Vagina (tissue), 2 donors: Measurements from ENCODE around the gene CTNND2. TPM values are rescaled to one million over a fixed set of nuclear protein-coding genes. Genes with fewer than 3 reads are reported as not detected.

Experiments used
- DNase-seq, 2 donors: peaks; one replicate each; pipeline ENCODE4 v3.0.0-alpha.2; 2017; ENCODE audit errors: extremely low spot score in 2 of 2
- H3K27ac ChIP-seq: fragments of 200-600 bp; sonication (generic); one replicate; pipeline ENCODE4 v1.5.1; 2019
- H3K27me3 ChIP-seq: fragments of 200-600 bp; sonication (generic); one replicate; pipeline ENCODE4 v1.5.1; 2019
- H3K36me3 ChIP-seq, 2 donors: fragments of 200-600 bp; sonication (generic); one replicate each; pipeline ENCODE4 v1.5.1; 2017 to 2019
- H3K4me1 ChIP-seq: fragments of 200-600 bp; sonication (generic); one replicate; pipeline ENCODE4 v1.5.1; 2019
- H3K4me3 ChIP-seq, 2 donors: fragments of 200-600 bp; sonication (generic); 1 replicate in 1 of 2; 2 replicates in 1 of 2; pipeline ENCODE4 v1.5.1; 2016 to 2019
- H3K9me3 ChIP-seq: fragments of 200-600 bp; sonication (generic); one replicate; pipeline ENCODE4 v1.5.1; 2019
- POLR2A ChIP-seq, 2 donors: fragments of 450-650 bp; IDR thresholded peaks; one replicate each; pipeline ENCODE4 v1.6.1; 2017; ENCODE audit warnings: antibody characterized with exemption in 2 of 2, mild to moderate bottlenecking in 2 of 2, moderate library complexity in 2 of 2
- POLR2AphosphoS5 ChIP-seq, 2 donors: sonication (generic); formaldehyde crosslinking; IDR thresholded peaks; one replicate each; pipeline ENCODE4 v1.9.0; 2017; ENCODE audit warnings: antibody characterized with exemption in 2 of 2, mild to moderate bottlenecking in 2 of 2, low read depth in 1 of 2; ENCODE audit not compliant: insufficient read depth in 1 of 2
- intact Hi-C: fragments of 100-400 bp; cut with DNase I; formaldehyde crosslinking; loops from one replicate; pipeline ENCODE4 v1.15.1; 2023
- total RNA-seq: library from RNA; depleted of rRNA; stranded (reverse); fragments of >200 nt; gene quantifications from one replicate; pipeline ENCODE4 v1.2.3, GENCODE V29; 2016
- TF ChIP-seq, protein P1 (sequence below), 3 experiments: fragments of 450-650 bp in 2 of 3; fragments of 200-600 bp in 1 of 3; sonication (generic) in 1 of 3; IDR thresholded peaks; one replicate each; pipeline ENCODE4 v1.5.1; 2017 to 2019; ENCODE audit warnings: antibody characterized with exemption in 3 of 3, mild to moderate bottlenecking in 2 of 3, moderate library complexity in 2 of 3

The CTNND2 gene
- total RNA-seq, 1 donor from 2014 or later, result 1.7 TPM

DNA sequence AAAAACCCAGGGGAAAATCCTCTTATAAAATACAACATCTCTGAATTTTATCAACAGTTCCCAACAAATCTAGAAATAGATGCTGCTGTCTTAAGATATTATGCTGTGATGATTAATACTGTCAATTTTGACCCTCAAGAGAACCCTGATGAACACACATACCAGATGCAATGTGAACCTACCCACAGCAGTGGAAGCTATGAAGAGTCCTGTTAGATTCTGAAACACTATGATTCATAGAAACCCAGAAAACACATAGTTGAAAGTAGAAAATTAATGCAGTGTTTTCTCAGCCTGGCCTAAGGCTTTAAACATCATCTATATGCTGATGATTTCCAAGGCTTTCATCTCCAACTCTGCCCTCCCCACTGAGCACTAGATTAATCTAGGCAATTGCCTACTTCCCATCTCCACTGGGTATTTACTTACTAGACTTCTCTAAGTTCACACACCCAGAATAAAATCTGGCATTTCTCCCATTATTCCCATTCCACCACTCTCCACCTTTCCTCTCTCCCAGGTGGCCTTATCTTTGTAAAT lies 296.2 kb downstream of the CTNND2 start:
- intact Hi-C loops, result no loop called here
- H3K36me3 ChIP-seq, result no peaks in the 10 kb centered on the region
- no peak overlapping the region for H3K27ac ChIP-seq
- TF ChIP-seq, protein P1, sequence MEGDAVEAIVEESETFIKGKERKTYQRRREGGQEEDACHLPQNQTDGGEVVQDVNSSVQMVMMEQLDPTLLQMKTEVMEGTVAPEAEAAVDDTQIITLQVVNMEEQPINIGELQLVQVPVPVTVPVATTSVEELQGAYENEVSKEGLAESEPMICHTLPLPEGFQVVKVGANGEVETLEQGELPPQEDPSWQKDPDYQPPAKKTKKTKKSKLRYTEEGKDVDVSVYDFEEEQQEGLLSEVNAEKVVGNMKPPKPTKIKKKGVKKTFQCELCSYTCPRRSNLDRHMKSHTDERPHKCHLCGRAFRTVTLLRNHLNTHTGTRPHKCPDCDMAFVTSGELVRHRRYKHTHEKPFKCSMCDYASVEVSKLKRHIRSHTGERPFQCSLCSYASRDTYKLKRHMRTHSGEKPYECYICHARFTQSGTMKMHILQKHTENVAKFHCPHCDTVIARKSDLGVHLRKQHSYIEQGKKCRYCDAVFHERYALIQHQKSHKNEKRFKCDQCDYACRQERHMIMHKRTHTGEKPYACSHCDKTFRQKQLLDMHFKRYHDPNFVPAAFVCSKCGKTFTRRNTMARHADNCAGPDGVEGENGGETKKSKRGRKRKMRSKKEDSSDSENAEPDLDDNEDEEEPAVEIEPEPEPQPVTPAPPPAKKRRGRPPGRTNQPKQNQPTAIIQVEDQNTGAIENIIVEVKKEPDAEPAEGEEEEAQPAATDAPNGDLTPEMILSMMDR (IDR thresholded peaks at IDR 0.05), result no peak
- no peak for TF ChIP-seq POLR2AphosphoS5 (IDR thresholded peaks at IDR 0.05; ENCODE audit: insufficient read depth in 1 of 2, low read depth in 1 of 2)
- no peak for TF ChIP-seq POLR2A (IDR thresholded peaks at IDR 0.05)
- no peaks in the 10 kb centered on the region for H3K4me1 ChIP-seq
- no peaks in the 10 kb centered on the region for H3K27me3 ChIP-seq
- no peak for DNase-seq
- H3K9me3 ChIP-seq, result no peaks in the 10 kb centered on the region
- no peak overlapping the region for H3K4me3 ChIP-seq

DNA sequence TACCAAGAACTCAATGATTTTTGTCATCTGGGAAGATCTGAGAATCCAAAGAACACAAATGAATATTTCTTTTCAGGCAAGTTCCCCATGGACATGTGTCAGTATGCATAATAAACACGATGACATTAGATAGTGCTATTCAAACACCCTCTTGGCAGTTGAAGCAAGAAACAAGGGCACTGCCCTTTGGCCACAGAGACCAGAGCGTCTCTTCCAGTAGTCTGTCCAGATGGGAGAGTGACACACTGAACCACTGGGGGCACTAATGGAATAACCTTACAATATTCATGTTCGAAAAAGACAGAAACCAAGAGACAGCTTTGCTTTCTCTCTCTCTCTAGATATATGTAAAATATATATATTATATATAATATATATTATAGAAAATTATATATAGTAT lies 301.9 kb downstream of the CTNND2 start:
- TF ChIP-seq POLR2A (IDR thresholded peaks at IDR 0.05) (no peak), POLR2AphosphoS5 (IDR thresholded peaks at IDR 0.05; ENCODE audit: insufficient read depth in 1 of 2, low read depth in 1 of 2) (no peak)
- TF ChIP-seq, protein P1 (IDR thresholded peaks at IDR 0.05), result no peak
- Histone ChIP-seq H3K36me3 (no peaks in the 10 kb centered on the region), H3K9me3 (no peaks in the 10 kb centered on the region), H3K27ac (no peak overlapping the region), H3K4me1 (no peaks in the 10 kb centered on the region), H3K27me3 (no peaks in the 10 kb centered on the region), H3K4me3 (no peak overlapping the region)
- intact Hi-C loops, result no loop called here
- no peak for DNase-seq

DNA sequence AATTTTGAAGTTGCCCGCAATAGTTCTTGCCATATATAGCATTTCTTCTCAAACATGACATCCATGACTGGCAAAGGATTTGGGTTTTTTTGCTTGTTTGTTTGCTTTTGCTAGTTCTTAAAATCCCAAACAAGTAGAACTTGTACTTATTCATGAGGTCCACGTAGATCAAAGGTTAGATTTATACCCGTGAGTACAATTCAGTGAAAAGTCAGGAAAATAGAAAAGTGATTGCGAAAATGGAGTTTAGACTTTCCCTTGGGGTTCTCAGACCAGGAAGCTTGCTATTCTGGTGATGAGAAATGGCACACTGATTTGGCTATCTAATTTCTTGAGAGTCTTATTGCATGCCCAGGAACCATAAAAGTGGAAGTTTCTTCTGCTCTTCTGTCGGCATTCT lies 304.7 kb downstream of the CTNND2 start:
- Histone ChIP-seq H3K27ac (no peak overlapping the region), H3K9me3 (no peaks in the 10 kb centered on the region), H3K27me3 (no peaks in the 10 kb centered on the region), H3K4me1 (no peaks in the 10 kb centered on the region), H3K4me3 (no peak overlapping the region), H3K36me3 (no peaks in the 10 kb centered on the region)
- intact Hi-C loops, result no loop called here
- DNase-seq, result no peak
- no peak for TF ChIP-seq POLR2A (IDR thresholded peaks at IDR 0.05)
- TF ChIP-seq, protein P1 (IDR thresholded peaks at IDR 0.05), result no peak
- no peak for TF ChIP-seq POLR2AphosphoS5 (IDR thresholded peaks at IDR 0.05; ENCODE audit: insufficient read depth in 1 of 2, low read depth in 1 of 2)

DNA sequence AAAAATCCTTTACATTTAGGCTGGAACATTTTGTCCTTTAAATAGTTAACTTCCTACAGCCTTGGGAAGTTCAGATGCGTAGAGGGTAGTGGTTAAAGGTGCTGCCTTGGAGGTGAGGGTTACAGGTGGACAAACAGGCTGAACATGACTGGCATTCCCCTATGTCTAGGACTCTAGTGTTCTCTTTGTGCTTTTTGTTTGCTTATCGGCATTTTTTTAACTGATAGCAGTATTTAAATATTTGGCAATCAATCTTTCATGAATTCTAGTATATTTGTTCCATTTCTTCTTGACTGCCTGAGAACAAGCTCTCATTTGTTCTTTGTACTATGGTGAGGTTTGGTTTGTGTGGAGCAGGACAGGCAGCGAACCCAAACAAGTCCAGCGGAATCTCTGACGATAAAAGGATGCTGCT lies 307.6 kb downstream of the CTNND2 start:
- TF ChIP-seq POLR2A (IDR thresholded peaks at IDR 0.05) (no peak), POLR2AphosphoS5 (IDR thresholded peaks at IDR 0.05; ENCODE audit: insufficient read depth in 1 of 2, low read depth in 1 of 2) (no peak)
- H3K27me3 ChIP-seq, result no peaks in the 10 kb centered on the region

DNA sequence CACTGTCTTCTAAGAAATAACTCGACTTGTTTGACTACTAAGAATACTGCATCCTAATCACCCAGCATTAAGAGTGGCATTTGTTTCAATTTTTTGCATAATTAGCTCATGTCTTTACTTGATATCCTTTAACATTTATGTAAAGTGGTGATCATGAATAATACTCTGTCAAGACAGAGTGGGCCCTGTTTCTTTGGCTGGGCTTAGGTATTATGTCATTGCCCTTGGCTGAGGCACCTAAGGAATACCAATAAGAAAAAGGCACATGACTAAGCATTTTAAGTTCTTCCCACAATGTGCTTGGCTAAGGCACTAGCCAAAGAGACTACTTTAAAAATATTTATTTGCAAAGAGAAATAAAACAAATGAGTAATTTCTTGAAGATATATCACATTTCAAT lies 308.1 kb downstream of the CTNND2 start:
- H3K36me3 ChIP-seq, result no peaks in the 10 kb centered on the region
- TF ChIP-seq, protein P1 (IDR thresholded peaks at IDR 0.05), result no peak
- TF ChIP-seq POLR2AphosphoS5 (IDR thresholded peaks at IDR 0.05; ENCODE audit: insufficient read depth in 1 of 2, low read depth in 1 of 2) (no peak), POLR2A (IDR thresholded peaks at IDR 0.05) (no peak)
- H3K4me1 ChIP-seq, result no peaks in the 10 kb centered on the region
- H3K27me3 ChIP-seq, result no peaks in the 10 kb centered on the region
- H3K27ac ChIP-seq, result no peak overlapping the region
- no peak for DNase-seq
- intact Hi-C loops, result no loop called here
- H3K4me3 ChIP-seq, result no peak overlapping the region
- H3K9me3 ChIP-seq, result no peaks in the 10 kb centered on the region

More for the DNA sequence above, 307.6 kb downstream of the CTNND2 start:
- Histone ChIP-seq H3K4me3 (no peak overlapping the region), H3K36me3 (no peaks in the 10 kb centered on the region), H3K9me3 (no peaks in the 10 kb centered on the region), H3K4me1 (no peaks in the 10 kb centered on the region), H3K27ac (no peak overlapping the region)
- intact Hi-C loops, result no loop called here
- no peak for DNase-seq
